Neural cell (in vitro differentiated cells): ENCODE measurements around the gene PIGC.

Source experiments
- EP300 ChIP-seq: fragments of 450-650 bp; conservative IDR thresholded peaks from 2 replicates; pipeline ENCODE4 v1.6.1; 2014; ENCODE audit warnings: antibody characterized with exemption, mild to moderate bottlenecking, moderate library complexity; ENCODE audit not compliant: poor library complexity, severe bottlenecking
- EZH2 ChIP-seq: fragments of 200-600, 300-800 bp; shearing (Covaris generic), sonication (generic); IDR thresholded peaks from 2 replicates; pipeline ENCODE4 v1.6.1; 2014; ENCODE audit warnings: antibody characterized with exemption, low read length, borderline replicate concordance, mild to moderate bottlenecking; ENCODE audit not compliant: insufficient read depth, poor library complexity, severe bottlenecking
- POLR2AphosphoS5 ChIP-seq: IDR thresholded peaks from 2 replicates; pipeline ENCODE4 v1.6.1; 2012
- TF ChIP-seq, protein P1 (sequence below): fragments of 450-650 bp; IDR thresholded peaks from 2 replicates; pipeline ENCODE4 v1.5.1; 2014; ENCODE audit warnings: antibody characterized with exemption, mild to moderate bottlenecking, moderate library complexity; ENCODE audit not compliant: poor library complexity, severe bottlenecking
- TF ChIP-seq, protein P2 (sequence below): IDR thresholded peaks from 2 replicates; pipeline ENCODE4 v1.6.1; 2012; ENCODE audit warnings: borderline replicate concordance

DNA sequence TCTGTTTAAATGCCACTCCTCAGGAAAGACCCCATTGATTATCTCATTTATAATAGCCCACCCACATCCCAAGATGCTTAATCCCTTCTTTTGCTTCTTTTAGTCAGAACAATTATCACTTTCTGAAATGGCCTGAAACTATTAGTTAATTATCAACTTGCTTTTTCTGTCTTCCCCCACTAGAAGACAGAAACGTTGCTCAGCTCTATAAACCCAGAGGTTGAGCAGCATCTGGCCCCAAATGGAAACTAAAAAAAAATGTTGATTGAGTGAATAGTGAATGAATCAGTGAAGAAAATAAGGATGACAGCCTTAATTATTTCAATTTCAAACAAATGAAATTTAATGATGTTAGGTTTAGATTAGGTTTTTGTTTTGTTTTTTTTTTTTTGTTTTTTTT lies 38.2 kb upstream of the PIGC start:
- TF ChIP-seq POLR2AphosphoS5 (no peak), EP300 (no peak), EZH2 (no peak)
- TF ChIP-seq, protein P1, sequence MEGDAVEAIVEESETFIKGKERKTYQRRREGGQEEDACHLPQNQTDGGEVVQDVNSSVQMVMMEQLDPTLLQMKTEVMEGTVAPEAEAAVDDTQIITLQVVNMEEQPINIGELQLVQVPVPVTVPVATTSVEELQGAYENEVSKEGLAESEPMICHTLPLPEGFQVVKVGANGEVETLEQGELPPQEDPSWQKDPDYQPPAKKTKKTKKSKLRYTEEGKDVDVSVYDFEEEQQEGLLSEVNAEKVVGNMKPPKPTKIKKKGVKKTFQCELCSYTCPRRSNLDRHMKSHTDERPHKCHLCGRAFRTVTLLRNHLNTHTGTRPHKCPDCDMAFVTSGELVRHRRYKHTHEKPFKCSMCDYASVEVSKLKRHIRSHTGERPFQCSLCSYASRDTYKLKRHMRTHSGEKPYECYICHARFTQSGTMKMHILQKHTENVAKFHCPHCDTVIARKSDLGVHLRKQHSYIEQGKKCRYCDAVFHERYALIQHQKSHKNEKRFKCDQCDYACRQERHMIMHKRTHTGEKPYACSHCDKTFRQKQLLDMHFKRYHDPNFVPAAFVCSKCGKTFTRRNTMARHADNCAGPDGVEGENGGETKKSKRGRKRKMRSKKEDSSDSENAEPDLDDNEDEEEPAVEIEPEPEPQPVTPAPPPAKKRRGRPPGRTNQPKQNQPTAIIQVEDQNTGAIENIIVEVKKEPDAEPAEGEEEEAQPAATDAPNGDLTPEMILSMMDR = no peak
- TF ChIP-seq, protein P2, sequence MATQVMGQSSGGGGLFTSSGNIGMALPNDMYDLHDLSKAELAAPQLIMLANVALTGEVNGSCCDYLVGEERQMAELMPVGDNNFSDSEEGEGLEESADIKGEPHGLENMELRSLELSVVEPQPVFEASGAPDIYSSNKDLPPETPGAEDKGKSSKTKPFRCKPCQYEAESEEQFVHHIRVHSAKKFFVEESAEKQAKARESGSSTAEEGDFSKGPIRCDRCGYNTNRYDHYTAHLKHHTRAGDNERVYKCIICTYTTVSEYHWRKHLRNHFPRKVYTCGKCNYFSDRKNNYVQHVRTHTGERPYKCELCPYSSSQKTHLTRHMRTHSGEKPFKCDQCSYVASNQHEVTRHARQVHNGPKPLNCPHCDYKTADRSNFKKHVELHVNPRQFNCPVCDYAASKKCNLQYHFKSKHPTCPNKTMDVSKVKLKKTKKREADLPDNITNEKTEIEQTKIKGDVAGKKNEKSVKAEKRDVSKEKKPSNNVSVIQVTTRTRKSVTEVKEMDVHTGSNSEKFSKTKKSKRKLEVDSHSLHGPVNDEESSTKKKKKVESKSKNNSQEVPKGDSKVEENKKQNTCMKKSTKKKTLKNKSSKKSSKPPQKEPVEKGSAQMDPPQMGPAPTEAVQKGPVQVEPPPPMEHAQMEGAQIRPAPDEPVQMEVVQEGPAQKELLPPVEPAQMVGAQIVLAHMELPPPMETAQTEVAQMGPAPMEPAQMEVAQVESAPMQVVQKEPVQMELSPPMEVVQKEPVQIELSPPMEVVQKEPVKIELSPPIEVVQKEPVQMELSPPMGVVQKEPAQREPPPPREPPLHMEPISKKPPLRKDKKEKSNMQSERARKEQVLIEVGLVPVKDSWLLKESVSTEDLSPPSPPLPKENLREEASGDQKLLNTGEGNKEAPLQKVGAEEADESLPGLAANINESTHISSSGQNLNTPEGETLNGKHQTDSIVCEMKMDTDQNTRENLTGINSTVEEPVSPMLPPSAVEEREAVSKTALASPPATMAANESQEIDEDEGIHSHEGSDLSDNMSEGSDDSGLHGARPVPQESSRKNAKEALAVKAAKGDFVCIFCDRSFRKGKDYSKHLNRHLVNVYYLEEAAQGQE = no peak
